Measurements from ENCODE around the gene UNC50.
A peak's percentile ranks its signal among the peaks of the same experiment; 100 is the strongest.

UNC50 gene

DNA sequence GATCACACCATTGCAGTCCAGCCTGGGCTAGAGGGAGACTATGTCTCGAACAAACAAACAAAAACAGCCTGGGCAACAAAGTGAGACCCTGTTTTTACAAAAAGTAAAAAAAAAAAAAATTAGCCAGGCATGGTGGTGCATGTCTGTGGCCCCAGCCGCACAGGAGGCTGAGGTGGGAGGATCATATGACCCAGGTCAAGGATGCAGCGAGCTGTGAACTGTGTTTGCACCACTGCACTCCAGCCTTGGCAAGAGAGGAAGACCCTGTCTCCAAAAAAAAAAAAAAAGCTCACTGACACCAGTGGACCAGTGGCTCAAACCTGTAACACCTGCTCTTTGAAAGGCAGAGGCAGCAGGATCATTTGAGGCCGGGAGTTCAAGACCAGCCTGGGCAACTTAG is 40.1 kb downstream of the UNC50 start:
- H3K36me3 ChIP-seq (ENCODE audit: low read length): no peaks in the 10 kb centered on the region
- H4K20me1 ChIP-seq (ENCODE audit: low read depth, low read length): no peaks in the 10 kb centered on the region
- H3K9ac ChIP-seq (ENCODE audit: low read length): no peak overlapping the region

GRCh38 chr2:98649135-98649991 is 41.0 kb downstream of the UNC50 start:
- no peaks in the 10 kb centered on the region for H3K27me3 ChIP-seq (ENCODE audit: low read length)
- no peak for TF ChIP-seq EZH2phosphoT487 (conservative IDR thresholded peaks at IDR 0.05; ENCODE audit: low read length)
- TF ChIP-seq, protein P1, sequence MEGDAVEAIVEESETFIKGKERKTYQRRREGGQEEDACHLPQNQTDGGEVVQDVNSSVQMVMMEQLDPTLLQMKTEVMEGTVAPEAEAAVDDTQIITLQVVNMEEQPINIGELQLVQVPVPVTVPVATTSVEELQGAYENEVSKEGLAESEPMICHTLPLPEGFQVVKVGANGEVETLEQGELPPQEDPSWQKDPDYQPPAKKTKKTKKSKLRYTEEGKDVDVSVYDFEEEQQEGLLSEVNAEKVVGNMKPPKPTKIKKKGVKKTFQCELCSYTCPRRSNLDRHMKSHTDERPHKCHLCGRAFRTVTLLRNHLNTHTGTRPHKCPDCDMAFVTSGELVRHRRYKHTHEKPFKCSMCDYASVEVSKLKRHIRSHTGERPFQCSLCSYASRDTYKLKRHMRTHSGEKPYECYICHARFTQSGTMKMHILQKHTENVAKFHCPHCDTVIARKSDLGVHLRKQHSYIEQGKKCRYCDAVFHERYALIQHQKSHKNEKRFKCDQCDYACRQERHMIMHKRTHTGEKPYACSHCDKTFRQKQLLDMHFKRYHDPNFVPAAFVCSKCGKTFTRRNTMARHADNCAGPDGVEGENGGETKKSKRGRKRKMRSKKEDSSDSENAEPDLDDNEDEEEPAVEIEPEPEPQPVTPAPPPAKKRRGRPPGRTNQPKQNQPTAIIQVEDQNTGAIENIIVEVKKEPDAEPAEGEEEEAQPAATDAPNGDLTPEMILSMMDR (IDR thresholded peaks at IDR 0.05; ENCODE audit: insufficient read depth, low read length, poor library complexity, severe bottlenecking): peak; percentile 89
- no peak overlapping the region for H3K4me2 ChIP-seq (ENCODE audit: low read depth, low read length, poor library complexity, severe bottlenecking)
- no peak overlapping the region for H2AFZ ChIP-seq (ENCODE audit: low read depth, low read length, severe bottlenecking)
- H3K4me3 ChIP-seq (ENCODE audit: insufficient read depth, low read length, poor library complexity, severe bottlenecking): no peak overlapping the region
- no peaks in the 10 kb centered on the region for H3K9me3 ChIP-seq (ENCODE audit: insufficient read depth, low read length)
- no peaks in the 10 kb centered on the region for H4K20me1 ChIP-seq (ENCODE audit: low read depth, low read length)
- H3K27ac ChIP-seq (ENCODE audit: low read depth, low read length): no peak overlapping the region
- no peaks in the 10 kb centered on the region for H3K36me3 ChIP-seq (ENCODE audit: low read length)
- H3F3A ChIP-seq (ENCODE audit: insufficient read depth): no peaks in the 10 kb centered on the region
- H3K9me2 ChIP-seq (replicated peaks; ENCODE audit: insufficient read depth, low read length): no peaks in the 10 kb centered on the region
- H3K79me2 ChIP-seq (ENCODE audit: insufficient read depth, low read length): no peaks in the 10 kb centered on the region
- H3K9ac ChIP-seq (ENCODE audit: low read length): no peak overlapping the region

More for the DNA sequence above, 40.1 kb downstream of the UNC50 start:
- Histone ChIP-seq H3K4me3 (ENCODE audit: insufficient read depth, low read length, poor library complexity, severe bottlenecking) (no peak overlapping the region), H3K4me2 (ENCODE audit: low read depth, low read length, poor library complexity, severe bottlenecking) (no peak overlapping the region), H3K79me2 (ENCODE audit: insufficient read depth, low read length) (no peaks in the 10 kb centered on the region), H3K27me3 (ENCODE audit: low read length) (no peaks in the 10 kb centered on the region), H3F3A (ENCODE audit: insufficient read depth) (no peaks in the 10 kb centered on the region), H2AFZ (ENCODE audit: low read depth, low read length, severe bottlenecking) (no peak overlapping the region), H3K9me3 (ENCODE audit: insufficient read depth, low read length) (no peaks in the 10 kb centered on the region), H3K27ac (ENCODE audit: low read depth, low read length) (no peak overlapping the region), H3K9me2 (replicated peaks; ENCODE audit: insufficient read depth, low read length) (no peaks in the 10 kb centered on the region)
- no peak for TF ChIP-seq EZH2phosphoT487 (conservative IDR thresholded peaks at IDR 0.05; ENCODE audit: low read length)
- TF ChIP-seq, protein P1 (IDR thresholded peaks at IDR 0.05; ENCODE audit: insufficient read depth, low read length, poor library complexity, severe bottlenecking): no peak

GRCh38 chr2:98649992-98650375 is 41.6 kb downstream of the UNC50 start:
- Histone ChIP-seq H3K9me2 (replicated peaks; ENCODE audit: insufficient read depth, low read length) (no peaks in the 10 kb centered on the region), H3K4me3 (ENCODE audit: insufficient read depth, low read length, poor library complexity, severe bottlenecking) (no peak overlapping the region), H3F3A (ENCODE audit: insufficient read depth) (no peaks in the 10 kb centered on the region), H2AFZ (ENCODE audit: low read depth, low read length, severe bottlenecking) (no peak overlapping the region), H4K20me1 (ENCODE audit: low read depth, low read length) (no peaks in the 10 kb centered on the region), H3K27ac (ENCODE audit: low read depth, low read length) (no peak overlapping the region), H3K27me3 (ENCODE audit: low read length) (no peaks in the 10 kb centered on the region), H3K9ac (ENCODE audit: low read length) (no peak overlapping the region), H3K79me2 (ENCODE audit: insufficient read depth, low read length) (no peaks in the 10 kb centered on the region), H3K9me3 (ENCODE audit: insufficient read depth, low read length) (no peaks in the 10 kb centered on the region), H3K36me3 (ENCODE audit: low read length) (no peaks in the 10 kb centered on the region), H3K4me2 (ENCODE audit: low read depth, low read length, poor library complexity, severe bottlenecking) (no peak overlapping the region)
- no peak for TF ChIP-seq EZH2phosphoT487 (conservative IDR thresholded peaks at IDR 0.05; ENCODE audit: low read length)
- TF ChIP-seq, protein P1 (IDR thresholded peaks at IDR 0.05; ENCODE audit: insufficient read depth, low read length, poor library complexity, severe bottlenecking): no peak

All from SU-DHL-6 (cell line).